Tibial artery (tissue), 4 donors: Measurements from ENCODE around the gene ARNT2.

Source experiments
- DNase-seq, 2 donors: peaks; one replicate each; pipeline ENCODE4 v3.0.0-alpha.2; 2019
- H3K27ac ChIP-seq, 2 donors: fragments of 200-600 bp; sonication (generic) in 1 of 2; 1 replicate in 1 of 2; 2 replicates in 1 of 2; pipeline ENCODE4 v1.5.1; 2018 to 2019; ENCODE audit warnings: mild to moderate bottlenecking in 1 of 2
- H3K27me3 ChIP-seq, 2 donors: fragments of 200-600 bp; sonication (generic) in 1 of 2; one replicate each; pipeline versions ENCODE4 v1.5.1 to v1.6.0; 2016 to 2019
- H3K36me3 ChIP-seq, 3 donors: fragments of 200-600 bp; sonication (generic) in 2 of 3; one replicate each; pipeline ENCODE4 v1.5.1; 2016 to 2019; ENCODE audit warnings: mild to moderate bottlenecking in 2 of 3
- H3K4me1 ChIP-seq, 4 donors: fragments of 200-600 bp; sonication (generic) in 2 of 4; 1 replicate in 3 of 4; 2 replicates in 1 of 4; pipeline ENCODE4 v1.5.1; 2016 to 2019
- H3K4me3 ChIP-seq, 2 donors: fragments of 200-600 bp; sonication (generic) in 1 of 2; 1 replicate in 1 of 2; 2 replicates in 1 of 2; pipeline ENCODE4 v1.5.1; 2018 to 2019; ENCODE audit warnings: mild to moderate bottlenecking in 2 of 2
- H3K9me3 ChIP-seq, 3 donors: fragments of 200-600 bp; sonication (generic) in 1 of 3; one replicate each; pipeline ENCODE4 v1.5.1; 2016 to 2019
- intact Hi-C: fragments of 100-400 bp; cut with DNase I; formaldehyde crosslinking; loops from one replicate; pipeline ENCODE4 v1.15.0; 2023; ENCODE audit warnings: low total_unique reads
- TF ChIP-seq, protein P1 (sequence below), 2 experiments: fragments of 200-600 bp in 1 of 2; fragments of 450-650 bp in 1 of 2; IDR thresholded peaks; one replicate each; pipeline ENCODE4 v1.5.1; 2017 to 2019; ENCODE audit warnings: antibody characterized with exemption in 2 of 2, mild to moderate bottlenecking in 1 of 2, moderate library complexity in 1 of 2

ARNT2 gene

DNA sequence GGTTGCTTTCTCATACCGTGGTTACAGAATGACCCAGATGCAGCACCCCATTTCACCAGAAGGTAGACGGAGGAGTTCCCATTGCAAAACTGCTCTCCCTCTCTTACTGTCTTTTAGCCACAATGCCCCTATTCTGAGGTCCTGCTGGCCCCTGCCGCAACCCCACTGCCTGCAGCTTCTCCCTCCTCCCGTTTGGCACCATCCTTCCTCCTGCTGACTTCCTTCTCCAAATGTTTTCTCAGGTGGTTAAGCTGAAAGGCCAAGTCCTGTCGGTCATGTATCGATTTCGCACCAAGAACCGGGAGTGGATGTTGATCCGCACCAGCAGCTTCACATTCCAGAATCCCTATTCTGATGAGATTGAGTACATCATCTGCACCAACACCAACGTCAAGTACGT lies 158.7 kb downstream of the ARNT2 start:
- Histone ChIP-seq H3K4me3 (no peak overlapping the region), H3K9me3 (no peaks in the 10 kb centered on the region), H3K36me3 (peaks cover 0 to 44% (median 0%) of the 10 kb centered on the region in 3 donors), H3K27me3 (no peaks in the 10 kb centered on the region), H3K4me1 (peaks cover 0 to 1% (median 0%) of the 10 kb centered on the region in 4 donors), H3K27ac (no peak overlapping the region)
- intact Hi-C loops, result loop anchor here (10.0 kb wide), 1 partner anchor 108 kb away; no protein-coding TSS in a partner anchor
- TF ChIP-seq, protein P1, sequence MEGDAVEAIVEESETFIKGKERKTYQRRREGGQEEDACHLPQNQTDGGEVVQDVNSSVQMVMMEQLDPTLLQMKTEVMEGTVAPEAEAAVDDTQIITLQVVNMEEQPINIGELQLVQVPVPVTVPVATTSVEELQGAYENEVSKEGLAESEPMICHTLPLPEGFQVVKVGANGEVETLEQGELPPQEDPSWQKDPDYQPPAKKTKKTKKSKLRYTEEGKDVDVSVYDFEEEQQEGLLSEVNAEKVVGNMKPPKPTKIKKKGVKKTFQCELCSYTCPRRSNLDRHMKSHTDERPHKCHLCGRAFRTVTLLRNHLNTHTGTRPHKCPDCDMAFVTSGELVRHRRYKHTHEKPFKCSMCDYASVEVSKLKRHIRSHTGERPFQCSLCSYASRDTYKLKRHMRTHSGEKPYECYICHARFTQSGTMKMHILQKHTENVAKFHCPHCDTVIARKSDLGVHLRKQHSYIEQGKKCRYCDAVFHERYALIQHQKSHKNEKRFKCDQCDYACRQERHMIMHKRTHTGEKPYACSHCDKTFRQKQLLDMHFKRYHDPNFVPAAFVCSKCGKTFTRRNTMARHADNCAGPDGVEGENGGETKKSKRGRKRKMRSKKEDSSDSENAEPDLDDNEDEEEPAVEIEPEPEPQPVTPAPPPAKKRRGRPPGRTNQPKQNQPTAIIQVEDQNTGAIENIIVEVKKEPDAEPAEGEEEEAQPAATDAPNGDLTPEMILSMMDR (IDR thresholded peaks at IDR 0.05), result no peak
- no peak for DNase-seq

DNA sequence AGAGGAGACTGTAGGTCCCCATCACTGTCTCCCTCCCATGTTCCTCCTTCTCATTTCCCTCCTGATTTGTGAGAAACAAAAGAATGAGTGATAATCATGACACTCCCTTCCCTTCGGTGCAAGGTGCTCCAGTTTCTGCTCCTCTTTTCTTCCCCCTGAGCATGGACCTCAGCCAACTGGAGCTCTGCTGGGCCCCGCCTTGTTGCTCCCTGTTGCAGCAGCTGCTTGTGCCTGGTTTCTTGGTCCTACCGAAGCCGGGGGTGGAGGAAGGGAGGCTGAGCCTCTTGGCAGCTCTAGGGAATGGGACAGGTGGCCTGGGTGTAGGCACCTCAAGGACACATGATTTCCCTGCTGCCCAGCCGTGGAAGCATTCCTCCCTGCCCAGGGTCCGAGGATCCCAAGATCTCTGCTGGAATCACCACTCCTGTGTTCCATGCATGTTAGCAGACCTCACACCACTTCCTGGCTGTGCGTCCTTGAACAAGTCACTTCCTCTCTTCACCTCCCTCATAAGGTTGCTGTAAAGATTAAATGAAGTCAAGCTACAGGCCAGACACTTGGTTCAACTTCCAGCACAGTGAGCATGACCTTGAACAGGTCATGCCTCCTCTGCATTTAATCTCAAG lies 159.3 kb downstream of the ARNT2 start:
- peaks cover 0 to 5% (median 0%) of the 10 kb centered on the region in 4 donors for H3K4me1 ChIP-seq
- H3K27ac ChIP-seq, result no peak overlapping the region
- DNase-seq, result no peak
- intact Hi-C loops, result loop anchor here (10.0 kb wide), 1 partner anchor 109 kb away; no protein-coding TSS in a partner anchor
- H3K9me3 ChIP-seq, result no peaks in the 10 kb centered on the region
- peaks cover 0 to 44% (median 0%) of the 10 kb centered on the region in 3 donors for H3K36me3 ChIP-seq
- H3K4me3 ChIP-seq, result no peak overlapping the region
- H3K27me3 ChIP-seq, result no peaks in the 10 kb centered on the region
- TF ChIP-seq, protein P1 (IDR thresholded peaks at IDR 0.05), result no peak

DNA sequence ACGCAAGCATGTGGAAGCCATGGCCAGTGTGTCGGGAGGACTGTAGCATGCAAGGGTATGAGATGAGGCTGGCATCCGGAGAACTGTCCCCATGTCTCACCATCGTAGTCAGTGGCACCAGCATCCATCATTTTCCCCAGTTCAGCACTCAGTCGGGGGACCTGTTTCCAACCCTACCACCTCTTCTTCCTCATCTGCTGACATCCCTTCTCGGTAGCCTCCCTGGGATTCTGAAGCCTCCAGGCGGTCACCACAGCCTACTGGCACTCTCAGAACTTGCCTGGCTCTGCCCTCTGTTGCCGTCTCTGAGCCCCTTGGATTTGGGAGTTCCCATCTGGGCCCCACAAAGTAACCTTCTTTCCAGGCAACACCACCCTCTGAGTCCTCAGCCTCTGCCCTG lies 159.9 kb downstream of the ARNT2 start:
- DNase-seq, result no peak
- peaks cover 0 to 5% (median 0%) of the 10 kb centered on the region in 4 donors for H3K4me1 ChIP-seq
- no peaks in the 10 kb centered on the region for H3K27me3 ChIP-seq
- no peak overlapping the region for H3K4me3 ChIP-seq
- no peaks in the 10 kb centered on the region for H3K9me3 ChIP-seq
- TF ChIP-seq, protein P1 (IDR thresholded peaks at IDR 0.05), result no peak
- peaks cover 0 to 44% (median 0%) of the 10 kb centered on the region in 3 donors for H3K36me3 ChIP-seq
- intact Hi-C loops, result loop anchor here (10.0 kb wide), 1 partner anchor 109 kb away; no protein-coding TSS in a partner anchor
- no peak overlapping the region for H3K27ac ChIP-seq

DNA sequence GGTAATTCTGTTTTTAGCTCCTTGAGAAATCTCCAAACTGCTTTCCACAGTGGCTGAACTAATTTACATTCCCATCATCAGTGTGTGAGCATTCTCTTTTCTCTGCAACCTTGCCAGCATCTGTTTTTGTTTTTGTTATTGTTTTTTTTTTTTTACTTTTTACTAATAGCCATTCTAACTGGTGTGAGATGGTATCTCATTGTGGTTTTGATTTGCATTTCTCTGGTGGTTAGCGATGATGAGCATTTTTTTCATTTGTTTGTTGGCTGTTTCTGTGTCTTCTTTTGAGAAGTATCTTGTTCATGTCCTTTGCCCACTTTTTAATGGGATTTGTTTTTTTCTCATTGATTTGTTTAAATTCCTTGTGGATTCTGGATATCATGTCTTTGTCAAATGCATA lies 161.2 kb downstream of the ARNT2 start:
- TF ChIP-seq, protein P1 (IDR thresholded peaks at IDR 0.05), result no peak
- no peak for DNase-seq
- Histone ChIP-seq H3K9me3 (no peaks in the 10 kb centered on the region), H3K4me3 (no peak overlapping the region), H3K36me3 (peaks cover 0 to 36% (median under 1%) of the 10 kb centered on the region in 3 donors), H3K27me3 (no peaks in the 10 kb centered on the region), H3K27ac (no peak overlapping the region), H3K4me1 (peaks cover 0 to 5% (median 0%) of the 10 kb centered on the region in 4 donors)
- intact Hi-C loops, result loop anchor here (5.0 to 10.0 kb wide), 2 partner anchors 111 to 212 kb away; partner anchors contain the start of gene CEMIP

DNA sequence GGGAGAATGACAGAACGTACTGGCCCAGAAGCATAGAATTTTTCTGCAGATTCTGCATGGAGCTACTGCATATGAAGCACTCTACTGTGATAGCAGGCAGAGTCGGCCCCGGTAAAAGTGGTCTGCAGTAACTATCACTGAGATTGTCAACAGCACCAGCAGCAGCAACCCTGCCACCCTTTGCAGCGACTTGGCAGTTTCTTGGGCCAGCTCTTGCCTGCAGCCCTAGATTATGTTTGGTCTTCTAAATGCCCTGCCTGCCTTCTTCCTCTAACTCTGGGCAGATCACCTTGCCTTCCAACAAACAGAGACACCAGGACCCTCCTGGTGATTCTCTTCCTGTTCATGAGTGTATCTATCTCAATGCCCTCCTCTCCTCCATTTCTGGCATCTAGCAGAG lies 161.8 kb downstream of the ARNT2 start:
- TF ChIP-seq, protein P1 (IDR thresholded peaks at IDR 0.05), result no peak
- intact Hi-C loops, result loop anchor here (5.0 to 10.0 kb wide), 2 partner anchors 111 to 211 kb away; partner anchors contain the start of gene CEMIP
- DNase-seq, result no peak
- H3K9me3 ChIP-seq, result no peaks in the 10 kb centered on the region
- no peak overlapping the region for H3K27ac ChIP-seq
- peaks cover 0 to 32% (median 6%) of the 10 kb centered on the region in 3 donors for H3K36me3 ChIP-seq
- H3K27me3 ChIP-seq, result no peaks in the 10 kb centered on the region
- H3K4me1 ChIP-seq, result peaks cover 0 to 5% (median 0%) of the 10 kb centered on the region in 4 donors
- no peak overlapping the region for H3K4me3 ChIP-seq
